HEK293 (cell line): Measurements from ENCODE around the gene DNAJC2.
A peak's percentile ranks its signal among the peaks of the same experiment; 100 is the strongest.

Source experiments
- GFI1B ChIP-seq: fragments of 450-650 bp; formaldehyde crosslinking; IDR thresholded peaks from 2 replicates; pipeline ENCODE4 v1.5.1; 2016; ENCODE audit warnings: missing biosample characterization, missing genetic modification characterization
- GLI4 ChIP-seq: fragments of 450-650 bp; formaldehyde crosslinking; IDR thresholded peaks from 2 replicates; pipeline ENCODE4 v1.5.1; 2016; ENCODE audit warnings: missing biosample characterization, missing genetic modification characterization
- SETDB1 ChIP-seq: IDR thresholded peaks from one replicate; pipeline ENCODE4 v1.6.1; 2017; ENCODE audit warnings: mild to moderate bottlenecking, low read length, moderate library complexity, mixed read lengths; ENCODE audit not compliant: insufficient read length
- ZNF302 ChIP-seq: fragments of 450-650 bp; formaldehyde crosslinking; IDR thresholded peaks from 2 replicates; pipeline ENCODE4 v1.5.1; 2016; ENCODE audit warnings: missing biosample characterization, missing genetic modification characterization, low read depth
- ZNF354C ChIP-seq: fragments of 450-650 bp; formaldehyde crosslinking; IDR thresholded peaks from 2 replicates; pipeline ENCODE4 v1.5.1; 2016; ENCODE audit warnings: missing biosample characterization, missing genetic modification characterization, low read depth, borderline replicate concordance
- ZNF37A ChIP-seq: fragments of 450-650 bp; IDR thresholded peaks from 2 replicates; pipeline ENCODE4 v1.5.1; 2018; ENCODE audit warnings: missing biosample characterization, missing genetic modification characterization
- ZNF530 ChIP-seq: fragments of 450-650 bp; formaldehyde crosslinking; IDR thresholded peaks from 2 replicates; pipeline ENCODE4 v1.5.1; 2016; ENCODE audit warnings: low read depth, missing biosample characterization, missing genetic modification characterization
- ZNF558 ChIP-seq: fragments of 450-650 bp; formaldehyde crosslinking; IDR thresholded peaks from 2 replicates; pipeline ENCODE4 v1.5.1; 2016; ENCODE audit warnings: missing biosample characterization, missing genetic modification characterization
- ZNF664 ChIP-seq: fragments of 450-650 bp; formaldehyde crosslinking; IDR thresholded peaks from 2 replicates; pipeline ENCODE4 v1.5.1; 2016; ENCODE audit warnings: missing biosample characterization, missing genetic modification characterization
- ZNF707 ChIP-seq: fragments of 450-650 bp; formaldehyde crosslinking; IDR thresholded peaks from 2 replicates; pipeline ENCODE4 v1.5.1; 2016; ENCODE audit warnings: missing biosample characterization, missing genetic modification characterization
- ZNF830 ChIP-seq: fragments of 450-650 bp; IDR thresholded peaks from 2 replicates; pipeline ENCODE4 v1.5.0; 2018; ENCODE audit warnings: missing biosample characterization, missing genetic modification characterization, low read depth, mild to moderate bottlenecking, moderate library complexity
- TF ChIP-seq, protein P1 (sequence below): fragments of 450-650 bp; formaldehyde crosslinking; IDR thresholded peaks from 2 replicates; pipeline ENCODE4 v1.5.1; 2016; ENCODE audit warnings: missing biosample characterization, missing genetic modification characterization

DNA sequence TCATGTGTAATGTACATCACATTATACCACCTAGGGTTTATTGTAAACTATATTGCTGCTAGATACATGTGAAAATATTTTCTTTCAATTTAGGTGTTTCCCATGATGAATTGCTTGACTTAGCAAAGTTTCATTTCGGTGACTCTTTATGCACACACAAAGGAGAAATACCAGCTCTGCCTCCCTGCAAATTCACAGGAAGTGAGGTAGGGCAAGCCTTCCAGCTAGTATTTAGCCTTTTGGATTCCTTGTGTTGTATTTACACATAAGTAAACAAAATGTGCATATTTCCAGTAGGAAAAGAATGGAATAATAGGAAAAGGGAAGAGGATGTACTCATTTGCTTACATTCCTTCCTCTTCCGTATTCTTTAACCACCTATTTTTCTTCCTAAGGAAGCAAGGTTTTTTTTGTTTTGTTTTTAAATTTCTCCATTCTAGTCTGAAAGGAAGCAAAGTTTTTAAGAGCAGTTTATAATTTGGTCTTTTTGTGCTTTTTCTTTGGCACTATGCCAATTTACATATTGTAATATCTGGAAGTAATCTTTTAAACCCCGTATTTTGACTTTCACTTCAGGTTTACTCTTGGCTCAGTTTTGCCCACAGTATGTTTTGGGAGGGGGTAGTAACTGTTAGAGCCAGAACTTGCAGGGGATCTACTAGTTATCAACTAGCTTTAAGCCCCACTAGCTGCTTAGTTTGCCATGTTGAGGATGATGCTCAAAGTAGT is 36.9 kb downstream of the DNAJC2 start:
- TF ChIP-seq, protein P1, sequence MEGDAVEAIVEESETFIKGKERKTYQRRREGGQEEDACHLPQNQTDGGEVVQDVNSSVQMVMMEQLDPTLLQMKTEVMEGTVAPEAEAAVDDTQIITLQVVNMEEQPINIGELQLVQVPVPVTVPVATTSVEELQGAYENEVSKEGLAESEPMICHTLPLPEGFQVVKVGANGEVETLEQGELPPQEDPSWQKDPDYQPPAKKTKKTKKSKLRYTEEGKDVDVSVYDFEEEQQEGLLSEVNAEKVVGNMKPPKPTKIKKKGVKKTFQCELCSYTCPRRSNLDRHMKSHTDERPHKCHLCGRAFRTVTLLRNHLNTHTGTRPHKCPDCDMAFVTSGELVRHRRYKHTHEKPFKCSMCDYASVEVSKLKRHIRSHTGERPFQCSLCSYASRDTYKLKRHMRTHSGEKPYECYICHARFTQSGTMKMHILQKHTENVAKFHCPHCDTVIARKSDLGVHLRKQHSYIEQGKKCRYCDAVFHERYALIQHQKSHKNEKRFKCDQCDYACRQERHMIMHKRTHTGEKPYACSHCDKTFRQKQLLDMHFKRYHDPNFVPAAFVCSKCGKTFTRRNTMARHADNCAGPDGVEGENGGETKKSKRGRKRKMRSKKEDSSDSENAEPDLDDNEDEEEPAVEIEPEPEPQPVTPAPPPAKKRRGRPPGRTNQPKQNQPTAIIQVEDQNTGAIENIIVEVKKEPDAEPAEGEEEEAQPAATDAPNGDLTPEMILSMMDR: no peak
- TF ChIP-seq ZNF707 (tag by site-specific recombination) (no peak), ZNF558 (tag by site-specific recombination) (no peak), ZNF530 (no peak), SETDB1 (no peak), GFI1B (tag by site-specific recombination) (no peak), GLI4 (no peak), ZNF664 (no peak), ZNF37A (tag by site-specific recombination) (peak; percentile 61), ZNF830 (peak; percentile 52; the same call in 1 of the 2 replicates), ZNF302 (no peak), ZNF354C (tag by site-specific recombination) (no peak)
